ENCODE results near the gene GPHB5. TPM values are rescaled to one million over a fixed set of nuclear protein-coding genes. Genes with fewer than 3 reads are reported as not detected.

Gene GPHB5
- total and polyA plus RNA-seq, 2 experiments from 2014 or later, result not detected

- no peak overlapping the region for H3K4me3 ChIP-seq
- no peaks in the 10 kb centered on the region for H3K79me2 ChIP-seq
- H2AFZ ChIP-seq, result no peak overlapping the region
- TF ChIP-seq CTCF (IDR thresholded peaks at IDR 0.05; ENCODE audit: poor library complexity), result no peak
- TF ChIP-seq EZH2phosphoT487 (IDR thresholded peaks at IDR 0.05; ENCODE audit: low read depth, severe bottlenecking, unreplicated experiment), result no peak
- no peak for TF ChIP-seq EZH2 (IDR thresholded peaks at IDR 0.05; ENCODE audit: borderline replicate concordance)
- WGBS (ENCODE audit: low lambda C conversion rate, missing lambda C conversion rate), result 97% methylated on average over 7 of the region's 7 CpGs
- no peak for DNase-seq (ENCODE audit: low spot score)
- H3K4me1 ChIP-seq (ENCODE audit: insufficient read depth), result no peaks in the 10 kb centered on the region
- H3K36me3 ChIP-seq (replicated peaks; ENCODE audit: insufficient read depth, low read depth), result no peaks in the 10 kb centered on the region
- no peaks in the 10 kb centered on the region for H3K9me2 ChIP-seq (replicated peaks; ENCODE audit: insufficient read depth)
- no peaks in the 10 kb centered on the region for H4K20me1 ChIP-seq (ENCODE audit: insufficient read depth, poor library complexity, severe bottlenecking)
- H3K4me2 ChIP-seq, result no peak overlapping the region
- no peaks in the 10 kb centered on the region for H3K27me3 ChIP-seq
- no peaks in the 10 kb centered on the region for H3K9me3 ChIP-seq (ENCODE audit: low read depth)
- no peak overlapping the region for H3K27ac ChIP-seq
Measured at GRCh38 chr14:63357841-63358240, 39.1 kb upstream of the GPHB5 start.

GRCh38 chr14:63345826-63346225 is 27.1 kb upstream of the GPHB5 start:
- Histone ChIP-seq H3K4me1 (ENCODE audit: insufficient read depth) (no peaks in the 10 kb centered on the region), H3K27me3 (no peaks in the 10 kb centered on the region), H3K27ac (no peak overlapping the region), H3K9me2 (replicated peaks; ENCODE audit: insufficient read depth) (no peaks in the 10 kb centered on the region), H2AFZ (no peak overlapping the region), H3K36me3 (replicated peaks; ENCODE audit: insufficient read depth, low read depth) (no peaks in the 10 kb centered on the region), H3K9me3 (ENCODE audit: low read depth) (no peaks in the 10 kb centered on the region), H3K4me3 (no peak overlapping the region), H3K79me2 (no peaks in the 10 kb centered on the region), H3K4me2 (no peak overlapping the region), H4K20me1 (ENCODE audit: insufficient read depth, poor library complexity, severe bottlenecking) (no peaks in the 10 kb centered on the region)
- TF ChIP-seq CTCF (IDR thresholded peaks at IDR 0.05; ENCODE audit: poor library complexity) (no peak), EZH2phosphoT487 (IDR thresholded peaks at IDR 0.05; ENCODE audit: low read depth, severe bottlenecking, unreplicated experiment) (no peak), EZH2 (IDR thresholded peaks at IDR 0.05; ENCODE audit: borderline replicate concordance) (no peak)
- no peak for DNase-seq (ENCODE audit: low spot score)
- WGBS (ENCODE audit: low lambda C conversion rate, missing lambda C conversion rate), result 59% methylated on average over 3 of the region's 3 CpGs

GRCh38 chr14:63344336-63344735 is 25.6 kb upstream of the GPHB5 start:
- Histone ChIP-seq H3K4me2 (no peak overlapping the region), H3K36me3 (replicated peaks; ENCODE audit: insufficient read depth, low read depth) (no peaks in the 10 kb centered on the region), H3K27ac (no peak overlapping the region), H3K27me3 (no peaks in the 10 kb centered on the region), H3K79me2 (no peaks in the 10 kb centered on the region), H3K4me3 (no peak overlapping the region), H3K9me2 (replicated peaks; ENCODE audit: insufficient read depth) (no peaks in the 10 kb centered on the region), H3K4me1 (ENCODE audit: insufficient read depth) (no peaks in the 10 kb centered on the region), H2AFZ (no peak overlapping the region), H4K20me1 (ENCODE audit: insufficient read depth, poor library complexity, severe bottlenecking) (no peaks in the 10 kb centered on the region), H3K9me3 (ENCODE audit: low read depth) (no peaks in the 10 kb centered on the region)
- WGBS (ENCODE audit: low lambda C conversion rate, missing lambda C conversion rate), result 48% methylated on average over 4 of the region's 4 CpGs
- DNase-seq (ENCODE audit: low spot score), result no peak
- TF ChIP-seq EZH2phosphoT487 (IDR thresholded peaks at IDR 0.05; ENCODE audit: low read depth, severe bottlenecking, unreplicated experiment) (no peak), CTCF (IDR thresholded peaks at IDR 0.05; ENCODE audit: poor library complexity) (no peak), EZH2 (IDR thresholded peaks at IDR 0.05; ENCODE audit: borderline replicate concordance) (no peak)

GRCh38 chr14:63343878-63344277 is 25.1 kb upstream of the GPHB5 start:
- Histone ChIP-seq H3K9me2 (replicated peaks; ENCODE audit: insufficient read depth) (no peaks in the 10 kb centered on the region), H3K36me3 (replicated peaks; ENCODE audit: insufficient read depth, low read depth) (no peaks in the 10 kb centered on the region), H3K4me1 (ENCODE audit: insufficient read depth) (no peaks in the 10 kb centered on the region), H3K79me2 (no peaks in the 10 kb centered on the region), H3K9me3 (ENCODE audit: low read depth) (no peaks in the 10 kb centered on the region), H3K4me3 (no peak overlapping the region), H3K4me2 (no peak overlapping the region), H3K27me3 (no peaks in the 10 kb centered on the region), H2AFZ (no peak overlapping the region), H3K27ac (no peak overlapping the region), H4K20me1 (ENCODE audit: insufficient read depth, poor library complexity, severe bottlenecking) (no peaks in the 10 kb centered on the region)
- no peak for TF ChIP-seq EZH2phosphoT487 (IDR thresholded peaks at IDR 0.05; ENCODE audit: low read depth, severe bottlenecking, unreplicated experiment)
- no peak for TF ChIP-seq CTCF (IDR thresholded peaks at IDR 0.05; ENCODE audit: poor library complexity)
- no peak for TF ChIP-seq EZH2 (IDR thresholded peaks at IDR 0.05; ENCODE audit: borderline replicate concordance)
- no peak for DNase-seq (ENCODE audit: low spot score)
- 91% methylated on average over 1 of the region's 1 CpG for WGBS (ENCODE audit: low lambda C conversion rate, missing lambda C conversion rate)

Measured in hepatocyte (in vitro differentiated cells).